Gastrocnemius medialis (tissue), 4 donors: ENCODE data around the gene NUP107. TPM values are rescaled to one million over a fixed set of nuclear protein-coding genes. Genes with fewer than 3 reads are reported as not detected.
"Not testable (repeated sequence)": the region's sequence is repeated elsewhere in the genome, so short reads cannot be mapped to it uniquely, and the experiment has no call there.

Source experiments
- ATAC-seq, 2 donors: fragments of 150-250 bp; one replicate each; pipeline ENCODE4 v1.9.1; 2016
- DNase-seq, 2 donors: peaks; one replicate each; pipeline ENCODE4 v3.0.0-alpha.2; 2019
- H3K27ac ChIP-seq, 4 donors: fragments of 200-600 bp; sonication (generic); 1 replicate in 1 of 4; 2 replicates in 3 of 4; pipeline ENCODE4 v1.5.1; 2016 to 2018; ENCODE audit warnings: mild to moderate bottlenecking in 2 of 4, moderate library complexity in 1 of 4
- H3K27me3 ChIP-seq, 3 donors: fragments of 200-600 bp; sonication (generic) in 2 of 3; 1 replicate in 1 of 3; 2 replicates in 2 of 3; pipeline versions ENCODE4 v1.5.1 to v1.6.0; 2016 to 2019; ENCODE audit warnings: mild to moderate bottlenecking in 1 of 3, moderate library complexity in 1 of 3
- H3K36me3 ChIP-seq, 2 donors: fragments of 200-600 bp; sonication (generic) in 1 of 2; one replicate each; pipeline ENCODE4 v1.5.1; 2017 to 2018
- H3K4me1 ChIP-seq, 2 donors: fragments of 200-600 bp; sonication (generic) in 1 of 2; one replicate each; pipeline ENCODE4 v1.5.1; 2016 to 2017; ENCODE audit warnings: mild to moderate bottlenecking in 2 of 2
- H3K4me3 ChIP-seq, 4 donors: fragments of 200-600 bp; sonication (generic) in 3 of 4; 1 replicate in 1 of 4; 2 replicates in 3 of 4; pipeline ENCODE4 v1.5.1; 2016 to 2019; ENCODE audit warnings: mild to moderate bottlenecking in 2 of 4
- H3K9me3 ChIP-seq, 3 donors: fragments of 200-600 bp; sonication (generic) in 2 of 3; 1 replicate in 1 of 3; 2 replicates in 2 of 3; pipeline ENCODE4 v1.5.1; 2016 to 2019
- POLR2A ChIP-seq, 2 donors: fragments of 450-650 bp; IDR thresholded peaks; one replicate each; pipeline ENCODE4 v1.6.1; 2017; ENCODE audit warnings: antibody characterized with exemption in 2 of 2, mild to moderate bottlenecking in 2 of 2, moderate library complexity in 2 of 2
- in situ Hi-C, 4 donors: fragments of 200-750 bp; cut with MboI; loops; one replicate each; pipeline versions ENCODE4 v1.15.0 to v1.8.0; 2017; ENCODE audit warnings: low sequenced_read_pairs in 4 of 4
- intact Hi-C: fragments of 100-400 bp; cut with DNase I; formaldehyde crosslinking; loops from one replicate; pipeline ENCODE4 v1.15.1; 2023; ENCODE audit warnings: low total_unique reads
- total RNA-seq, 4 donors: library from RNA; depleted of rRNA; stranded (reverse); fragments of >200 nt; gene quantifications; one replicate each; pipeline versions ENCODE4 v1.1.0 to v1.2.3, GENCODE V29; 2016
- TF ChIP-seq, protein P1 (sequence below), 5 experiments: fragments of 450-650 bp in 3 of 5; fragments of 200-600 bp in 2 of 5; sonication (generic) in 2 of 5; IDR thresholded peaks in 4 of 5; conservative IDR thresholded peaks in 1 of 5; 1 replicate in 4 of 5; 2 replicates in 1 of 5; pipeline ENCODE4 v1.5.1; 2016 to 2019; ENCODE audit warnings: antibody characterized with exemption in 5 of 5, mild to moderate bottlenecking in 3 of 5, moderate library complexity in 3 of 5

Gene NUP107
- total RNA-seq, 4 donors from 2014 or later: 13.0 to 43.1 (median 25.9) TPM

DNA sequence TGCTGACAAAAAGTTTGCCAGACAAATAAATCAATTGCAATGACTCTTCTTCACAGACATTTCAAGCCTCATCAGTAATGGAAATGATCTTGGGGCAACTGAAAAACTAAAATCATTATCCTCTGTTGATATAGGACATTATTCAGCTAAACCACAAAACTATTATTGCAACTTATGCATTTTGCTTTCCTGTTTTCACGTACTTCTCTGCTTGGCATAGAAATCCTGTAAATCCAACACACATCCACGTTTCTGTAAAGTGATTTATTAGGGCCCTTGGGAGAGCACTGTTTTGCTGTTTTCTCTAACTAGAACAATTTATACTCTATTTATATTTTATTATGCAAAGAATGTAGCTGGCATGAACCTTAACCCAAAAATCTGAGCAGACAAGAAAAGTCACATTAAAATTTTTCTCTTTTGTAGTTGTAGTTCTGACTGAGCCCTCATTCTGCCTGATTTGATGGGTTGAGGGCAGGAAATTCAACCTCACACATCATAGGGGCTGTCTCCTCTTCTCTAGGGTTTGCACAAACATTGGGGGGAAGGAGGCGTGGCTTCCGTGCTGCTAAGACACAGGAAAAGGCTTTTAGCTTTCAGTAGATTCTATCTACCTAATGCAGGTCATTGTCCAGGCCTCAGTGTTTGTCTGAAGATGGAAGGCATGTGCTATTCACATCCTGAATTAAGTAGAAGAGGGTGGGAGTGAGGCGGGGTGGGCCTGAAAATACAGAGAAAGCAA, 11.5 kb upstream of the NUP107 start:
- in situ Hi-C loops: loop anchor here in 1 of 4 donors (25.0 kb wide), 1 partner anchor 1413 kb away; the partner anchor contains the start of gene CAND1
- Histone ChIP-seq H3K27me3 (no peaks in the 10 kb centered on the region), H3K4me1 (no peaks in the 10 kb centered on the region), H3K36me3 (no peaks in the 10 kb centered on the region), H3K9me3 (no peaks in the 10 kb centered on the region), H3K4me3 (no peak overlapping the region), H3K27ac (no peak overlapping the region)
- intact Hi-C loops: no loop called here
- ATAC-seq (no peak), DNase-seq (no peak)
- TF ChIP-seq, protein P1, sequence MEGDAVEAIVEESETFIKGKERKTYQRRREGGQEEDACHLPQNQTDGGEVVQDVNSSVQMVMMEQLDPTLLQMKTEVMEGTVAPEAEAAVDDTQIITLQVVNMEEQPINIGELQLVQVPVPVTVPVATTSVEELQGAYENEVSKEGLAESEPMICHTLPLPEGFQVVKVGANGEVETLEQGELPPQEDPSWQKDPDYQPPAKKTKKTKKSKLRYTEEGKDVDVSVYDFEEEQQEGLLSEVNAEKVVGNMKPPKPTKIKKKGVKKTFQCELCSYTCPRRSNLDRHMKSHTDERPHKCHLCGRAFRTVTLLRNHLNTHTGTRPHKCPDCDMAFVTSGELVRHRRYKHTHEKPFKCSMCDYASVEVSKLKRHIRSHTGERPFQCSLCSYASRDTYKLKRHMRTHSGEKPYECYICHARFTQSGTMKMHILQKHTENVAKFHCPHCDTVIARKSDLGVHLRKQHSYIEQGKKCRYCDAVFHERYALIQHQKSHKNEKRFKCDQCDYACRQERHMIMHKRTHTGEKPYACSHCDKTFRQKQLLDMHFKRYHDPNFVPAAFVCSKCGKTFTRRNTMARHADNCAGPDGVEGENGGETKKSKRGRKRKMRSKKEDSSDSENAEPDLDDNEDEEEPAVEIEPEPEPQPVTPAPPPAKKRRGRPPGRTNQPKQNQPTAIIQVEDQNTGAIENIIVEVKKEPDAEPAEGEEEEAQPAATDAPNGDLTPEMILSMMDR (IDR thresholded peaks at IDR 0.05 in 4 of 5, conservative IDR thresholded peaks at IDR 0.05 in 1 of 5): no peak
- TF ChIP-seq POLR2A (IDR thresholded peaks at IDR 0.05): no peak

DNA sequence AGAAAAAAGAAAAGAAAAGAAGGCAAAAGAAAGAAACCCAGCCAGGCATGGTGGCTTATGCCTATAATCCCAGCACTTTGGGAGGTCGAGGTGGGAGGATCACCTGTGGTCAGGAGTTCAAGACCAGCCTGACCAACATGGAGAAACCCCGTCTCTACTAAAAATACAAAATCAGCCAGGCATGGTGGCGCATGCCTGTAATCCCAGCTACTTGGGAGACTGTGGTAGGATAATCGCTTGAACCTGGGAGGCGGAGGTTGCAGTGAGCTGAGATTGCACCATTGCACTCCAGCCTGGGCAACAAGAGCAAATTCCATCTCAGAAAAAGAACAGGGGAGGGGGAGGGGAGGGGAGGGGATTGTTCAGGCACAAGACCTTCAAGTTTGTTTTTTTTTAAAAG, 9.9 kb upstream of the NUP107 start:
- H3K9me3 ChIP-seq, H3K27ac ChIP-seq, H3K4me3 ChIP-seq, H3K36me3 ChIP-seq, H3K27me3 ChIP-seq, H3K4me1 ChIP-seq, intact Hi-C loops, ATAC-seq, DNase-seq: not testable (repeated sequence)
- in situ Hi-C loops: loop anchor here in 1 of 4 donors (25.0 kb wide), 1 partner anchor 1415 kb away; the partner anchor contains the start of gene CAND1

DNA sequence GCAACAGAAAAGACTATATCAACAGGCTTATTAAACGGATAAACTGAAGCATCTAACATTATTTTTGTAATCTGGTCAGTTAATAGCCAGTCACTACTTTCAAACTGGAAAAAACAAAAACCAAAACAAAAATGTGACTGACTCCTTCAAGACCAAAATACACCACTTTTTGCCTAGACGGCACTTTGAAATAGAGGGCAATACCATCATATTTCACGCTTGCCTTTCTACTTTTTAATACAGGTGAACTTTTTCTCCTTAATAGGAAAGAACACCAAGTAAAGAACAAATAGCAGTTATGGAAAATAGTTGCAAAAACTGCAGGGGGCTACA, 550 bp upstream of the NUP107 start:
- Histone ChIP-seq H3K4me1 (peaks cover 13 to 18% of the 10 kb centered on the region in 2 donors), H3K27me3 (no peaks in the 10 kb centered on the region), H3K36me3 (peaks cover 0 to 9% of the 10 kb centered on the region in 2 donors), H3K9me3 (no peaks in the 10 kb centered on the region), H3K27ac (peak overlapping the region; percentile 70 to 87 (median 86)), H3K4me3 (peak overlapping the region; percentile 87 to 100 (median 96))
- TF ChIP-seq POLR2A (IDR thresholded peaks at IDR 0.05): no peak
- TF ChIP-seq, protein P1 (IDR thresholded peaks at IDR 0.05 in 4 of 5, conservative IDR thresholded peaks at IDR 0.05 in 1 of 5): no peak
- ATAC-seq (no peak), DNase-seq (no peak)
- intact Hi-C loops (loop anchor here (1.0 to 2.0 kb wide), 4 partner anchors 61 to 354 kb away; partner anchors contain the start of genes MDM1 and SLC35E3), in situ Hi-C loops (loop anchor here in 3 of 4 donors (5.0 to 25.0 kb wide), 3 partner anchors 329 to 1424 kb away; partner anchors contain the start of gene CAND1 (in 1 of the 3))

DNA sequence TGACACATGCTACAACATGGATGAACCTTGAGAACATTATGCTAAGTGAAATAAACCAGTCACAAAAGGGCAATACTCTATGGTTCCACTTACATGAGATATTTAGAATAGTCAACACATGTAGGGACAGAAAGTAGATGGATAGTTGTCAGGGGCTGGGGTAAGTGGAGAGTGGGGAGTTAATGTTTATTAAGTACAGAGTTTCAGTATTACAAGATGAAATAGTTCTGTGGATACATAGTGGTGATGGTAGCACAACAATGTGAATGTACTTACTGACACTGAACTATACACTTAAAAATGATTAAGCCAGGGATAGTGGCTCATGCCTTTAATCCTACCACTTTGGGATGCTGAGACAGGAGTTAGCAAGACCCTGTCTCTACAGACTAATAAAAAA, 8.7 kb downstream of the NUP107 start:
- Histone ChIP-seq H3K4me1 (no peaks in the 10 kb centered on the region), H3K36me3 (peaks cover 6 to 92% of the 10 kb centered on the region in 2 donors), H3K9me3 (no peaks in the 10 kb centered on the region), H3K27me3 (no peaks in the 10 kb centered on the region), H3K4me3 (no peak overlapping the region), H3K27ac (no peak overlapping the region)
- no peak for ATAC-seq
- DNase-seq: no peak
- intact Hi-C loops (no loop called here), in situ Hi-C loops (loop anchor here in 1 of 4 donors (25.0 kb wide), 1 partner anchor 1433 kb away; the partner anchor contains the start of gene CAND1)
- TF ChIP-seq, protein P1 (IDR thresholded peaks at IDR 0.05 in 4 of 5, conservative IDR thresholded peaks at IDR 0.05 in 1 of 5): no peak
- TF ChIP-seq POLR2A (IDR thresholded peaks at IDR 0.05): no peak

- Histone ChIP-seq H3K9me3 (no peaks in the 10 kb centered on the region), H3K27ac (no peak overlapping the region), H3K4me3 (no peak overlapping the region), H3K36me3 (peaks cover 8 to 92% of the 10 kb centered on the region in 2 donors), H3K27me3 (no peaks in the 10 kb centered on the region), H3K4me1 (no peaks in the 10 kb centered on the region)
- TF ChIP-seq, protein P1 (IDR thresholded peaks at IDR 0.05 in 4 of 5, conservative IDR thresholded peaks at IDR 0.05 in 1 of 5): no peak
- no peak for TF ChIP-seq POLR2A (IDR thresholded peaks at IDR 0.05)
- intact Hi-C loops (loop anchor here (1.0 kb wide), 1 partner anchor 17 kb away; no protein-coding TSS in a partner anchor), in situ Hi-C loops (loop anchor here in 1 of 4 donors (25.0 kb wide), 1 partner anchor 1437 kb away; the partner anchor contains the start of gene CAND1)
- no peak for DNase-seq
- no peak for ATAC-seq
Observed at GRCh38 chr12:68699486-68699885, 12.7 kb downstream of the NUP107 start.
